CD4-positive, alpha-beta T cell (primary cell): ENCODE data around the gene PSME1. TPM values are rescaled to one million over a fixed set of nuclear protein-coding genes. Genes with fewer than 3 reads are reported as not detected.

Experiments
- ATAC-seq: fragments of 200-7000 bp; cut with Tn5 transposase; one replicate; pipeline ENCODE4 v1.10.0; 2022; ENCODE audit warnings: mild to moderate bottlenecking; ENCODE audit not compliant: poor library complexity
- CTCF ChIA-PET: fragments of 350-600 bp; sonication (Branson Sonifier 250); formaldehyde crosslinking; loops from one replicate; lab custom pipeline; 2021; ENCODE audit warnings: antibody characterized with exemption, inconsistent platforms; lab: Charles Lee
- POLR2A ChIA-PET: fragments of 350-600 bp; sonication (Branson Sonifier 250); formaldehyde crosslinking; loops from one replicate; lab custom pipeline; 2021; ENCODE audit warnings: antibody characterized with exemption, inconsistent platforms; lab: Charles Lee
- DNase-seq, 14 experiments: peaks; one replicate each; pipeline ENCODE4 v3.0.0-alpha.2; 2013 to 2020; ENCODE audit warnings: mixed read lengths in 2 of 14
- H3K27ac ChIP-seq, 2 donors: one replicate each; pipeline versions ENCODE4 v1.5.1 to v1.7.0; 2013; ENCODE audit warnings: low read length in 2 of 2, low read depth in 1 of 2, mild to moderate bottlenecking in 1 of 2
- H3K27me3 ChIP-seq, 2 experiments: 1 replicate in 1 of 2; 2 replicates in 1 of 2; pipeline versions ENCODE4 v1.6.1 to v1.7.0; 2013; ENCODE audit warnings: low read length in 2 of 2, control low read depth in 1 of 2, mild to moderate bottlenecking in 1 of 2, moderate library complexity in 1 of 2; ENCODE audit not compliant: insufficient read depth in 2 of 2, control insufficient read depth in 1 of 2
- H3K36me3 ChIP-seq: one replicate; pipeline ENCODE4 v1.6.1; 2013; ENCODE audit warnings: low read length, control low read depth; ENCODE audit not compliant: insufficient read depth
- H3K4me1 ChIP-seq: one replicate; pipeline ENCODE4 v1.6.1; 2013; ENCODE audit warnings: low read length, control low read depth; ENCODE audit not compliant: insufficient read depth
- H3K4me3 ChIP-seq: one replicate; pipeline ENCODE4 v1.5.1; 2013; ENCODE audit warnings: mild to moderate bottlenecking, low read length, moderate library complexity
- H3K9me3 ChIP-seq, 2 experiments: 1 replicate in 1 of 2; 2 replicates in 1 of 2; pipeline versions ENCODE4 v1.6.1 to v1.7.0; 2013; ENCODE audit warnings: low read length in 2 of 2, mild to moderate bottlenecking in 2 of 2, control low read depth in 1 of 2, moderate library complexity in 1 of 2; ENCODE audit not compliant: control insufficient read depth in 1 of 2, insufficient read depth in 1 of 2
- H3K27ac Mint-ChIP-seq: one replicate; pipeline ENCODE4 v1.8.0; 2020; ENCODE audit warnings: mixed read lengths
- H3K27me3 Mint-ChIP-seq: one replicate; pipeline ENCODE4 v1.8.0; 2021; ENCODE audit warnings: mixed read lengths
- H3K36me3 Mint-ChIP-seq: one replicate; pipeline ENCODE4 v1.8.0; 2021; ENCODE audit warnings: low read depth, mixed read lengths
- H3K4me1 Mint-ChIP-seq: one replicate; pipeline ENCODE4 v1.8.0; 2021; ENCODE audit warnings: low read depth, mixed read lengths
- H3K4me3 Mint-ChIP-seq: one replicate; pipeline ENCODE4 v1.8.0; 2020; ENCODE audit warnings: mild to moderate bottlenecking, mixed read lengths
- H3K9me3 Mint-ChIP-seq: one replicate; pipeline ENCODE4 v1.8.0; 2020; ENCODE audit warnings: mixed read lengths
- CTCF ChIP-seq: fragments of 200-600 bp; IDR thresholded peaks from one replicate; pipeline ENCODE4 v1.8.0; 2022; ENCODE audit warnings: antibody characterized with exemption, mild to moderate bottlenecking
- intact Hi-C, 2 experiments: fragments of 100-400 bp; cut with DNase I in 1 of 2; cut with micrococcal nuclease in 1 of 2; formaldehyde crosslinking; loops; one replicate each; pipeline versions ENCODE4 v1.15.1 to v1.9.0; 2023 to 2025; cut with DNase I, micrococcal nuclease
- total RNA-seq, 174 experiments: library from RNA in 2 of 174; stranded (reverse) in 2 of 174; gene quantifications; one replicate each; pipeline ENCODE4 v1.2.3 and lab custom pipeline; 2021 to 2026

The PSME1 gene
- total RNA-seq, 2 experiments from 2014 or later, result 166 to 171 TPM

GRCh38 chr14:24141097-24141880 lies 5.3 kb downstream of the PSME1 start, which contains the start of gene EMC9:
EMC9 (minus strand) TSS chr14:24141591; CDS start chr14:24141304, 287 bp downstream.
- Mint-ChIP-seq H3K9me3 (no peaks in the 10 kb centered on the region), H3K36me3 (peaks cover 71% of the 10 kb centered on the region), H3K27ac (peak within 1 kb of the TSS; percentile 90), H3K27me3 (no peaks in the 10 kb centered on the region), H3K4me3 (peak within 1 kb of the TSS; percentile 95), H3K4me1 (peaks cover 76% of the 10 kb centered on the region)
- no peaks in the 10 kb centered on the region for H3K9me3 ChIP-seq
- H3K4me3 ChIP-seq, result peak within 1 kb of the TSS; percentile 92
- DNase-seq (peak; percentile 97 to 100 (median 99)), ATAC-seq (peak; percentile 90)
- CTCF ChIA-PET, result interaction anchor here (0.8 to 1.2 kb wide), 7 partner anchors 19 to 101 kb away, joined by 3 to 11 read pairs (median 4); partner anchors contain the start of genes DCAF11, IRF9, MDP1 and NRL
- H3K27me3 ChIP-seq, result no peaks in the 10 kb centered on the region
- H3K27ac ChIP-seq, result peak within 1 kb of the TSS; percentile 62 to 71
- intact Hi-C loops, result loop anchor here in 1 of 2 experiments (1.0 kb wide), 1 partner anchor 26 kb away; no protein-coding TSS in a partner anchor
- H3K36me3 ChIP-seq, result peaks cover 58% of the 10 kb centered on the region
- POLR2A ChIA-PET, result interaction anchor here (0.7 to 11.7 kb wide), 23 partner anchors 9 to 289 kb away, joined by 3 to 296 read pairs (median 5); partner anchors contain the start of genes CBLN3, CHMP4A, DCAF11 and DHRS1
- peaks cover 73% of the 10 kb centered on the region for H3K4me1 ChIP-seq
- no peak for TF ChIP-seq CTCF

GRCh38 chr14:24143511-24143910 lies 7.5 kb downstream of the PSME1 start:
- H3K4me3 ChIP-seq, result no peak overlapping the region
- ATAC-seq (no peak), DNase-seq (no peak)
- Mint-ChIP-seq H3K4me3 (peak overlapping the region; percentile 66), H3K4me1 (peaks cover 75% of the 10 kb centered on the region), H3K36me3 (peaks cover 77% of the 10 kb centered on the region), H3K27ac (peak overlapping the region; percentile 90), H3K27me3 (no peaks in the 10 kb centered on the region), H3K9me3 (no peaks in the 10 kb centered on the region)
- no peaks in the 10 kb centered on the region for H3K27me3 ChIP-seq
- peaks cover 62% of the 10 kb centered on the region for H3K4me1 ChIP-seq
- CTCF ChIA-PET, result interaction anchor here (0.7 to 1.1 kb wide), 2 partner anchors 34 to 165 kb away, joined by 3 read pairs; partner anchors contain the start of gene CIDEB
- intact Hi-C loops, result no loop called here
- POLR2A ChIA-PET, result interaction anchor here (0.6 to 6.4 kb wide), 4 partner anchors 8 to 35 kb away, joined by 3 to 119 read pairs (median 8); partner anchors contain the start of genes DCAF11, IRF9, NRL and PSME1
- peaks cover 43% of the 10 kb centered on the region for H3K36me3 ChIP-seq
- no peaks in the 10 kb centered on the region for H3K9me3 ChIP-seq
- no peak overlapping the region for H3K27ac ChIP-seq
- no peak for TF ChIP-seq CTCF

GRCh38 chr14:24144451-24144850 lies 8.5 kb downstream of the PSME1 start:
- Histone ChIP-seq H3K4me3 (no peak overlapping the region), H3K4me1 (peaks cover 62% of the 10 kb centered on the region), H3K27me3 (no peaks in the 10 kb centered on the region), H3K27ac (no peak overlapping the region), H3K9me3 (no peaks in the 10 kb centered on the region), H3K36me3 (peaks cover 43% of the 10 kb centered on the region)
- peak overlapping the region; percentile 42 for H3K27ac Mint-ChIP-seq
- H3K9me3 Mint-ChIP-seq, result no peaks in the 10 kb centered on the region
- DNase-seq, result no peak
- peak overlapping the region; percentile 73 for H3K4me3 Mint-ChIP-seq
- H3K4me1 Mint-ChIP-seq, result peaks cover 75% of the 10 kb centered on the region
- peaks cover 77% of the 10 kb centered on the region for H3K36me3 Mint-ChIP-seq
- H3K27me3 Mint-ChIP-seq, result no peaks in the 10 kb centered on the region
- no peak for TF ChIP-seq CTCF
- ATAC-seq, result no peak
- intact Hi-C loops, result loop anchor here in 1 of 2 experiments (2.0 kb wide), 1 partner anchor 28 kb away; no protein-coding TSS in a partner anchor
- ChIA-PET CTCF (interaction anchor here (1.2 kb wide), 1 partner anchor 36 kb away, joined by 3 read pairs; no protein-coding TSS in a partner anchor), POLR2A (interaction anchor here (1.8 to 8.0 kb wide), 3 partner anchors 9 to 29 kb away, joined by 11 to 127 read pairs (median 119); partner anchors contain the start of genes DCAF11, IRF9, NRL and PSME1)
